ENCODE measurements around the gene CNR2.

- no peak for TF ChIP-seq KDM1A (IDR thresholded peaks at IDR 0.05; ENCODE audit: low read depth)
- TF ChIP-seq EP300 (IDR thresholded peaks at IDR 0.05): no peak
Observed at GRCh38 chr1:23864801-23865542, 48.2 kb downstream of the CNR2 start.

All from A549 (cell line).